Hematopoietic multipotent progenitor cell (in vitro differentiated cells): ENCODE data around the gene GOLGA2. TPM values are rescaled to one million over a fixed set of nuclear protein-coding genes. Genes with fewer than 3 reads are reported as not detected.

ENCODE experiments used
- DNase-seq, 3 donors: peaks; one replicate each; pipeline ENCODE4 v3.0.0-alpha.2; 2011 to 2015; ENCODE audit warnings: low read depth in 2 of 3, low spot score in 2 of 3
- total RNA-seq: library from RNA; depleted of rRNA; stranded (reverse); fragments of >200 nt; gene quantifications from one replicate; pipeline ENCODE4 v1.2.3, GENCODE V29; 2012

Gene GOLGA2
- 29.4 TPM for total RNA-seq

GRCh38 chr9:128275198-128276007, at the start of gene GOLGA2:
Gene GOLGA2, minus strand, starts transcription at chr9:128276007. Its CDS starts 31 bp downstream, at chr9:128275976.
- peak in 2 of 3 donors; percentile 31 for DNase-seq

DNA sequence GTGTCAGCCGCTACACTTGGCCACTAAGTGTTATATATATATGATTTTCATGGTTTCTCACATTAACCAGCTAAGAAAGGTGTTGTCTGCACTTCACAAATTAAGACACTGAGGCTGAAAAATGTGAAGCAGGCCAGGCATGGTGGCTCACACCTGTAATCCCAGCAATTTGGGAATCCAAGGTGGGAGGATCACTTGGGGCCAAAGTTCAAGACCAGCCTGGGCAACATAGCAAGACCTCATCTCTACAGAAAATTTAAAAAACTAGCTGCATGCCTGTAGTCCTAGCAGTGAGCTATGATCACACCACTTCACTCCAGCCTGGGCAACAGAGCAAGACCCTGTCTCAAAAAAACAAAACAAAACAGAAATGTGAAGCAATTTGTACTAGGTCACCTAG, 48.6 kb upstream of the GOLGA2 start:
- no peak for DNase-seq

- DNase-seq, result no peak
Measured at GRCh38 chr9:128323791-128324190, 48.0 kb upstream of the GOLGA2 start.

GRCh38 chr9:128323212-128323730, 47.5 kb upstream of the GOLGA2 start:
- DNase-seq, result peak in 1 of 3 donors; percentile 36

GRCh38 chr9:128322404-128323211, 46.8 kb upstream of the GOLGA2 start, which contains the start of the genes COQ4 and TRUB2:
Gene COQ4, plus strand, starts transcription at chr9:128322839. Its CDS starts 20 bp downstream, at chr9:128322859.
Gene TRUB2, minus strand, starts transcription at chr9:128322447. Its CDS starts 39 bp downstream, at chr9:128322408.
- peak; percentile 93 to 97 (median 95) for DNase-seq

- no peak for DNase-seq
Measured at GRCh38 chr9:128321879-128322403, 46.1 kb upstream of the GOLGA2 start.

DNA sequence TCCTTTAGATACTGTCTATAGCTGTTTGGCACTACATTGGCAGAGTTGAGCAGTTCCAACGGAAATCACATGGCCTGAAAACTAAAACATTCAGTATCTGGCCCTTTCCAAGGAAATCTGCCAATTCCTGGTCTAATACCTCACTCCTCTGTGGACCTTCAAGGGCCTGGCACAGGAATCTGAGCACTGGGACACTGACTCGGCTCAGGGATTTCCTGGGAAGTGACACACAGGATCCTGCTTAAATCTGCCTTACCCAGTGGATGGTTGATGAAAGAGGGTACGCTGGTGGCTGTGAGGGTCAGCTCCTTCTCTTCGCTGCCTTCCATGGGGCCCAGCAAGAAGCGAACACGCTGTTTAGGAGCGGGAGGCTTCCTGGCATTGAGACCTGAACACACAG, 45.5 kb upstream of the GOLGA2 start:
- no peak for DNase-seq

DNA sequence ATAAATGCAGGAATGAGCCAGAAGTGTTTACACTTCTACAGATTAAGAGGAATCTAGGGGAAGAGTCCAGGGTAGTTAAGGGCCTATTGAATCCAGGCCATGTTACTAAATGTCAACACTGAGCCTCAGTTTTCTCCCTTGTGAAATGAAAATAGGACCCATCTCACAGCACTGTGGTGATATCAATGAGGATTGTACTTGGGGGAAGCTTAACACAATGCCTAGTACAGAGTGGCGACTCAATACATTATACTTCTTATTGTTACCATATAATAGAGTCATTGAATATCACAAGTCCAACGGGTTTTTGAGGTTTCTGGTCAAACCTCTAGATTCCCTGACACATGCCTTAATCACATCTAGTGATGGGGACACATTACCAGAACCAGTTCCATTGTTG, 41.8 kb upstream of the GOLGA2 start:
- no peak for DNase-seq

DNA sequence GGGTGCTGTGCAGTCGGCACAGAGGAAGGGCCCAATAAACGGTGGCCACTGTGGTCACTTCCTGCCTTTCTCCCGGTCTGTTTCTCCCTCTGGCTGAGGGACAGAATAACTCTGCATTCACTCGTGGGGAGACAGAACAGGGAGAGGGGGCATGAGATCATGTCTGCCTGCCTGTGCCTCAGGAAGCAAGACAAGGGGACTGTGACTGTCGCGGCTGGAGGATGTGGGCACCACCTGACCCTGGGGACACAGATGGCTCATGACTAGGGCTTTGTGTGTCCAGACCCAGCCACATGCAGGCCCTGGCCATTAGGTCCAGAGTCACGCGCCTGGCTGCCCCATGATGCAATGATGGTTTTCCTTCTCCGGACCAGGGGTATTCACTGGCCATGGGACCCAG, 40.6 kb upstream of the GOLGA2 start:
- DNase-seq, result no peak

- DNase-seq, result no peak
Measured at GRCh38 chr9:128314697-128315096, 38.9 kb upstream of the GOLGA2 start.

- DNase-seq, result no peak
Measured at GRCh38 chr9:128310461-128310860, 34.7 kb upstream of the GOLGA2 start.

GRCh38 chr9:128309551-128309950, 33.7 kb upstream of the GOLGA2 start:
- no peak for DNase-seq

- no peak for DNase-seq
Measured at GRCh38 chr9:128304971-128305288, 29.1 kb upstream of the GOLGA2 start.

GRCh38 chr9:128304136-128304970, 28.5 kb upstream of the GOLGA2 start:
- no peak for DNase-seq

DNA sequence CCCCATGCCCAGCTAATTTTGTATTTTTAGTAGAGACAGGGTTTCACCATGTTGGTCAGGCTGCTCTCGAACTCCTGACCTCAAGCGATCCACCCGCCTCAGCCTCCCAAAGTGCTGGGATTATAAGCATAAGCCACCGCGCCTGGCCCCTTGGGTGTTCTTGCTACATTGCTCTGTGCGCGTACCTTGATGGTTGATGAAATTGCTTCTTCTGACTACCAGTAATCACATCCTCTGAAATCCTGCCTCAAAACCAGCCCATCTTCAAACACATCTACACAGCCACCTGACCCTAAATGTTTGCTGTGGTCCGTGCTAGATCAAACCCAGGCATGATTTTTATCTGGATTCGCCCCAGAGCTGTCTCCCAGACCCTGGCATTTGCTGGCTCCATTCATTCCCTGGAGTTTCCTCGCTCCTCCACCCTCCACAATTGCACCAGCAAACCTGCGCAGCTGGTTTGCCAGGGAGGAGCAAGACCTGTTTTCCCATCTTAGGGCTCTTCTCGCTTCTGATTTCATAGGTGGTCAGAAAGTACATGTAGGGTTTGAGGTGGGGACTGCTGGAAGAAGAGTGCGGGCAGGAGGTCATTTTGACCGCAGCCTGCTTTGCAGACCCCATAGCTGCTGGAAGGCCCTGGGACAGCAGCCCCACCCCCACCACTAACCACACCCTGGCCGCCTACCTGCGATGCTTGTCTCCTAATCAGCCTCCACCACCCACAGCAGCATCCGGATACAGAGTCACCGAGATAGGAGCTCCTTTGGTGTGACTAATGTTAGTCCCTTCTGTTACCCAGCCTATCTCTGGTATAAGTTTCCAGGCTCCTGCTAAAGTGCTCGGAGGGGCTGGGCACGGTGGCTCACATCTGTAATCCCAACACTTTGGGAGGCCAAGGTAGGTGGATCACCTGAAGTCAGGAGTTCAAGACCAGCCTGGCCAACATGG, 23.0 kb upstream of the GOLGA2 start:
- DNase-seq, result no peak

DNA sequence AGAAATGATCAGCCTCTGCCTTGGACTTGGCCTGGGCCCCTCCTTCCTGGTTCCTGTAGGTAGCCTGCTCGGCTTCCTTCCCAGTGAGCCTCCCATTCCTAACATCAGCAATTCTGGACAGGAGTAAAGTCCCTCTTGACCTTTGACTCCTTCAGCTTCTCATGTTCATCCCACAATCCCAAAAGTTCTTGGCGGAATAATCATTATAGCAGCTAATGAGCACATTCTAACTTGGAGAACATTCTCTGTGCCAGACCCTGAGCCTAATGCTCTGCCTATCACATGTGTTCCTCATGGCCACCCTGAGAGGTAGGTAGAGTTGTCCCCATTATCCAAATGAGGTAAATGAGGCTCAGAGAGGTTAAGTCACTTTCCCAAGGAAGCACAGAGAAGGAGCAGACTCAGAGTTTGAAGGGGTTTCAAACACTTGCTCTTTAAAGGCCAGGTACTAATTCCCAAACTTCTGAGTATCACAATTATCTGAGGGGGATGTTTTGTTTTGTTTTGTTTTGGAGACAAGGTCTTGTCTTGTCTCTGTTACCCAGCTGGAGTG, 21.5 kb upstream of the GOLGA2 start:
- DNase-seq, result no peak

GRCh38 chr9:128296340-128297220, 20.8 kb upstream of the GOLGA2 start:
- no peak for DNase-seq

DNA sequence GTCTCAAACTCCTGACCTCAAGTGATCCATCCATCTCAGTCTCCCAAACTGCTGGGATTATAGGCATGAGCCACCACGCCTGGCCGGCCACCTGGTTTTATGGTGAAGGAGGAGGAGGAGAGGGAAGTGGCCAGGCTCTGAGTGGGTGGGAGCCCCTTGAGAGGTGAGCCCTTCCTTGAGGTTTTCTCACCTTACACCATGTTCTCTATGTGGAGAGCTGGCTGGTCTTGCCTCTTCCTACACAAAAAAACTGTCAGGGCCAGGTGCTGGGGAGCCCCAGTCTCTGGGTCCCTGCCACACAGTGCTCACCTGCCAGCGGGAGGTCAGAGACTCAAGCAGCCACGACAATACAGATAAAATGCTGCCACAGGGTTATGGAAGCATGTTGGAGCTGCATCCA, 18.3 kb upstream of the GOLGA2 start:
- DNase-seq, result no peak
